HG03558 (cell line): Measurements from ENCODE around the gene SMPDL3B.
"Not testable (repeated sequence)": the region's sequence is repeated elsewhere in the genome, so short reads cannot be mapped to it uniquely, and the experiment has no call there.

Experiments used
- ATAC-seq: cut with Tn5 transposase; IDR thresholded peaks from one replicate; pipeline ENCODE4 v1.9.1; 2021; ENCODE audit warnings: moderate number of reproducible peaks; ENCODE audit not compliant: unreplicated experiment; ENCODE audit errors: extremely low read depth

Gene SMPDL3B

DNA sequence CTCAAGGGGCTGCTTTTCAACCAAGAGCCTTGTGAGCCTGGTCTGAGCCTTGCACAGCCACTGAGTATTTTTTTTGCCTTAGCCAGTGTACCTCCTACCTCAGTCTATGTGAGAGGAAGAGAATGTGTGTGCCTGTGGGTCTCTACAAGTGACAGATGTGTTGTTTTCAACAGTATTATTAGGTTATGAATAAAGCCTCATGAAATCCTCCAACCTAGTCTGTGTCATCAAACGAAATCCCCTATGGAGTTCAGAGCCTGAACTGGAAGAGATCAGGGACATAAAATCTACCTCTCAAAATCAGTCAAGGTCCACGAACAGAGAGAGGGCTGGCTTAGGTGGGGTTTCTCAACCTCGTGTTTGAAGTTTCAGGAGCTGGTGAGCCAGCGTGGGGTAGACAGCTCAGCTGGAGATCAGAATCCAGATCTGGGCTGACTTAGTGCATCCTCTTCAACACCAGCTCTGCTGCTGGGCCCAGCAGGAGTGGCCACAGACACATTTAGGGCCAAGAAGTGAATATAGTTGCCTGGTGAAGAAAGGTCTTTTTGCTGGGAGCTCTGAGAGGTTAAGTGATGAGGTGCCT is 33.2 kb downstream of the SMPDL3B start:
- ATAC-seq: no peak

DNA sequence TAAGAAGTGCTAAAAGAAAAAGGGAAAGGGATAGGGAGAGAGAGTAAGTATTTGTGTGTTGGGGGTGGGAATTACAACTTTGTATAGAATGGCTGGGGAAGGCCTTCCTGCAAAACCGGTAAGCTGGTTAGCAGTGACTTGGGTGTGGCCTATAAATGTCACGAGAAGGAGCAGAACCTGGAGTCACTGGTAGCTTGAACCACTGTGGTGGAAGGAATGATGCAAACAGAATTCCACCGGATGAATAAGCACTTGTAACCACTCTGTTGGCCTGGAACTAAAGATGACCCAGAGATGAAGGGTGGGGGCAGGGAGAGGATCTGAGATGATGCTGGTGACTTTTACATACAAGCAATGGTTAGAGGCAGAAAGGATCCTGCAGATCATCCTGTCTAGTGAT is 33.9 kb downstream of the SMPDL3B start:
- ATAC-seq: no peak

DNA sequence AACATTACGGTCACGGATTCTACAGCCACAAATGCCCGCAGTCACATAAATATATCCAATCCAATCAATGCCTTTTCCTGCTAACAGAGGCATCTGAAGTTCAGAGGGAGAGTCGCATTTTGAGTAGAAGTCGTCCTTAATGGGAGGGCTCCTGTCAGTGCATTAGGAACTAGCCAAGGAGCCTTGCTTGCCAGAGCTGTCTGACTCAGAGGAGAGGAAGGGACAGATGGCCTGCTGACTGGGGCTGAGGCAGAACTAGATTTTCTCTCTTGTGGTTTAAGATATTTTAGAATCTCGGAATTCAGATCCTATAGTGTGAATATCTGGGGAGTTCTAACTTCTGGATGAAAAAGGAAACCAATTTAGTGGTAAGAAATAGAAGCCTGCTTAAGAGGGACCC is 35.6 kb downstream of the SMPDL3B start:
- ATAC-seq: no peak

DNA sequence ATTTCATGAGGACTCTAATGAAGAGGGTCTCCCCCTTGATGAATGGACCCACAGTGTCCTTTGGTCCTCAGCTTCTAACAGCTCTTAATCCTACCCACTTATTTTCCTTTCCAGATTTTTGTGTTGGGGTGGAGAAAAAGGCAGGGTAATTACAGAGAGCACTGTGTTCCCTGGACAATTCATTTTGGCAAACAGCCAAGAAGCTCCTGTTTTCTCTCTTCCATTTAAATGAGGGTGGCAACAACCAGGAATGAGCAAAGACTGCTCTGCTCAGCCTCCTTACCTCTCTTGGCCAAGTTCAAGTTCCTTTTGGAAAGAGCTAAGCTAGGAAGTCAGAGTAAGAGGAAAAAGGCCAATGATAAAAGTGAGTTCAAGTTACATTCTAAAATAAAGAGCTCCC is 36.9 kb downstream of the SMPDL3B start:
- no peak for ATAC-seq

DNA sequence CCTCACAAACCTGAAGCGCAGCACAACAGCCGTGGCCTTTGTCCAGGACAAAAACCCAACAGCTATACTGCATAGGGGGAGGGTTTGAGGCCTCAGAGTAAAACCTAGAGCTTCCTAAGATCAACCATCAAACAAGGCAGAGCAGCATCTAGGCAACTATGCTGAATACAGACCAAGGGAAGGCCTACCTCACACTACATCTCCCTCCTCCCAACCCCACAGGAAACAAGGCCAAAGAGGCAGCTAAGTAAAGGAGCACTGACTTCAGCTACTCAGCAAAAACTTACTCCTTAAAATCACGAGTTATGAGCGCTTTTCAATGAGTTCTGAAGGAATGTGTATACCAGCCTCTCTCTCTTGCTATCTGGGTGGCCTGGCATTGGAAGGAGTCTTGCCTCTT is 37.3 kb downstream of the SMPDL3B start:
- no peak for ATAC-seq

DNA sequence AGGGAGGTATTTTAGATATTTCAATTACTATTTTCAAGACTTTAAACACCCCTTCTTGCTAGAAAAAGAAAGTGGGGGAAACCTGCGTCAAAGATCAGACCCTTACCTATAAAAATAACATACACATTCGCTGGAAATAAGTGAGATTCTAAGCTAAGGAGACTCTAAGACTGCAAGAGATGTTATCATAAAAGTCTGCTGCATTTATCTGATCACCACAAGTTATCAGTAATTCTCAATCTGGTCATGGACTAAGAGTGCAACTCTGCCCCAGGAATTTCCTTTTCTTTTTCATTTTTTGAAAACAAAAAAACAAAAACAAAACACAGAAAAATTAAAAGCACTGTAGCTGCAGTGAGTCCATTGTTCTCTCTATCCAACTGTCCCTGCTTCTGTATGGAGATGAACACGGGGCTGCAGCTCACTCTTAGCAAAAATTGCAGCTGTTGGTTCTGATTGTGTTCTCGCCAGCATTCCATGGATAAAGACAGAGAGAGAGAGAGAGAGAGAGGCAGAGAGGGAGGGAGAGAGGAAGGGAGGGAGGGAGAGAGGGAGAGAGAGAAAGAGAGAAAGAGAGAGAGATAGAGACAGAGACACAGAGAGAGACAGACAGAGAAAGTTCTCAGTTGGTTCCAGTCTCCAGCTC is 39.1 kb downstream of the SMPDL3B start:
- no peak for ATAC-seq

DNA sequence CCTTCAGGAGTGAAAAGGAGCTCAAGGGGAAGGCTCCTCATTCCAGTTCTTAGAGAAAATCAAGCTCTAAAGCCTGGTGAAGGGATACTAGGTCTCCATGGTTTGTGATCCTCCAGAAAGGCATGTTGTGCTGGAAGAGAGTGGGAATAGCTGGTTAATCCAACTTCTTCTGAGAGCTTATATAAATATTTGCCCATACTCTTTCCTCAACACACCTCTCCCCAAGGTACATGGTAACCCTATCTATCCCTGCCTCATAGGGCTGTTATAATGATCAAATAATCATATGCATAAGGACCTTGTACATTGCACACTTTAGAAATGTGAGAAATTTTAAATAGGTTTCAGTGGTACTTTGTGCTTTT is 39.6 kb downstream of the SMPDL3B start:
- no peak for ATAC-seq

DNA sequence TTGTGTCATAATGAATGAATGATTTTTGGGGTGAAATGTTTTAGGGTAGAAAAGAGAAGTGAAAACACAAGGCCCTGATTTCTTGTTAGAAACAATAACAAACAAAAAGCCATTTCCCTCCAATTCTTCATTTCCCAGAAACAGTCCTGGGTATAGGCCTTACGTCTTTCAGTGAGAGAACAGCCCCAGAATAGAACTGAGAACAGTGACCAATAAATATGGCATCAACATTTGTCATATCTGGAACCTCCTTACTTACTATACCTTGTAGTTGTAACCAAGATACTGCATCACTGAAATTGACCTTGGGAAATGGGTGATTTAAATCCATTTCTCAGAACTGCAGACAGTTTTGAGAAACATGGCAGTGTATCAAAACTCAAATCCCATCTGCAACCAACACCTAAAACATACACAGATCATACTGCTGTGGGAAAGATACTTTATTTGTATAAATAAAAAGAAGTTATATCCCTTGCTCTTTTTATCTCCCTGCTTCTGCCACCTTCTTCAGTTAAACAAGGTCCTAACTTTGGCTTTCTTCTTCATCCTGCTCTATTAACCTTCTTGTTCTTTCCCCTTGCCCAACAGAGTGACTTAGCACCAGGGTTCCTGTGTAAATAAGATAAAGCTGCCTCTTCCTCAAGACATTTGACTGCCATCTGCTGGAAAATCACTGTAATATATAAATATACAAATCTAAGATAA is 44.5 kb downstream of the SMPDL3B start:
- no peak for ATAC-seq

DNA sequence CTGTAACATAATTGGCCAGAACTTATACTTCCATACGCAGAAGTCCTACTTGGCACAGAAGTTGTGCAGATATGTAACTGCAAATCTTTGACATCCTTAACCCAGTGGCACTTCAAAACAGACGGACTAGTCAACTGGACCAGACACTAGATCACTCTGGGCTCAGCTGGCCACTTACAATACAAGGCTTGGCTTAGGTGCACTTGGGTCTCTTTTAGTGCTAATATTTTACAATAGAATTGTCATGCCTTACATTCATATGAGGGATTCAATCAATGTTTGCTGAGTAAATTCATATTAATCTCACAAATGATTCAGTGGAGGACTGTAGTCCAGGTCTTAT is 45.0 kb downstream of the SMPDL3B start:
- ATAC-seq: no peak

DNA sequence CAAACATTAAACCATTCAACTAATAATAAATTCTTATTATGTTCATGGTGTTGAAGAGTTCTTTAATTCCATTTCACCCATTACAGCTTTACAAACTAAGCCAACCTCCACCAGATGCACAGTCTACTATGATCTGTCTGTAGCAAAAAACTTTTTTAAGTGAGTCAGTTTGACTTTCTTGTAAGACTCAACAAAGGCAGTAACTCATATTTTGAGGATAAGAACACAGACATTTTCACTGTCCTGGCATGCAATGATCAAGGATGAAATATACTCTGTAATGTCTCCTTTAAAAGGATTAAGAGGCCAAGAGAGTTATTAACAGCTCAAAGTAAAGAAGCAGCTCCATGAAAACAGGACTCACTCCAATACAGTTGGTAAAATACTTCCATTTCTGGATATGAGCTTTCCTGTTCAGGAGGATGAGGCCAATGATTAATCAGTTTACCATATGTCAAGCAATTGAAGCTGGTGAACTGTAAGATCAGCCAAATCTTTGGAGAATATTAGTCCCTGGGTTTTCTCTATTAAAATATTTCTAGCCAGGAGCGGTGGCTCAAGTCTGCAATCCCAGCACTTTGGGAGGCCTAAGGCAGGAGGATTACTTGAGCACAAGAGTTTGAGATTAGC is 45.5 kb downstream of the SMPDL3B start:
- ATAC-seq: no peak

DNA sequence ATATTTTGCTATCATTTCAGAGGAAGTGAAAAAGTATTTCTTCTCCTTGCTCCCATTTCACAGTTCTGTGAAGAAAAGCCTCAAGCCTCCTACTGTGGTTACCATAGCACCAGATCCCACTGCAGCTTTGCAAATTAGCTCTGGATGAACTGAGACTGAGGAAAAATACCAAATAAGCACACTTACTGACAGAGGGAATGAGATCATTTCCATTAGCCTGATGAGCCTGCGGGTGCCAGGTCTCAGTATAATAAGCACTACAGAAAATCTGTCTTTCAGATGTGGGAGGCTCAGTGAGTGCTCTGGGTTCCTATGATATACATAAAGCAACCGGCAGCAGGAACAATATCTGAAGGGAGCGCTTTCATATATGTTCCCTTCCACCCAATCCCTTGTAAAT is 46.3 kb downstream of the SMPDL3B start:
- no peak for ATAC-seq

DNA sequence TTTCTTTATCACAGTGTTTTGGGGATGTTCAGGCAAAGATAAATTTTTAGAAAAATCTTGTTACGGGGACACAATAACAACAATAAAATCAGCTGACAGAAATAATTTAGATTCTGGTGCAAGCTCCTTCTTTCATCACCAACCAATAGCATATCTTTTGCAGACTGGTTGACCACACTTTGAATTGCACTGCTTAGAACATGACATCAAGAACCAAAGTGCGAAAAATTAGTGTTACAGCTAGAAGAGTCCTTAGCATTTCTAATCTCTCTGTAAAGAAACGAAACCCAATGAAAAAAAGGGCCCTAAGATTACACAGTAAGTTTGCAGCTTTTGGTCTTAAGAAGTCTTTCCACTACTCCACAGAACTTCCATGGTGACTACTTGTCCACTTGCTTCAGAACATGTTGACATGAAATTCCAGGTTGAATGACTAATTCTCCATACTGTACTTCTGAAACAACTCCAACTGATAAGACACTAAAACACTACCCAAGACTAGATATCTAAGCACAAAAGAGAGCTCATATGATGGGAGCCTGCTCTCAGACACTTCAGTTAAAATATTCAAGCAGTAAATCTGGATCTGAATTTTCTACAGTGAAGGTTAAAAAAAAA is 56.2 kb downstream of the SMPDL3B start:
- no peak for ATAC-seq

DNA sequence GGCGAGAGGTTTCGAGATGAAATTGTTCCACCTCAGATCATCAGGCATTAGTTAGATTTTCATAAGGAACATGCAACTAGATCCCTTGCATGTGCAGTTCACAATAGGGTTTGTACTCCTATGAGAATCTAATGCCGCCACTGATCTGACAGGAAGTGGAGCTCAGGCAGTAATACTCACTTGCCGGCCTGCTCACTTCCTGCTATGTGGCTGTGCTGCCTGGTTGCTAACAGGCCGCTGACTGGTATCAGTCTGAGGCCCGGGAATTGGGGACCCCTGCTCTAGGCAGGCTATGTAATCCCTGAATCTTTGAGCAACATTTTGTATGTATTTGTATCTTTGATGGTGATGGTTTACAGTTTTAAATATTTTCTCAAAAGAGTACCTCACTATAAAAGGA is 57.5 kb downstream of the SMPDL3B start:
- ATAC-seq: no peak

DNA sequence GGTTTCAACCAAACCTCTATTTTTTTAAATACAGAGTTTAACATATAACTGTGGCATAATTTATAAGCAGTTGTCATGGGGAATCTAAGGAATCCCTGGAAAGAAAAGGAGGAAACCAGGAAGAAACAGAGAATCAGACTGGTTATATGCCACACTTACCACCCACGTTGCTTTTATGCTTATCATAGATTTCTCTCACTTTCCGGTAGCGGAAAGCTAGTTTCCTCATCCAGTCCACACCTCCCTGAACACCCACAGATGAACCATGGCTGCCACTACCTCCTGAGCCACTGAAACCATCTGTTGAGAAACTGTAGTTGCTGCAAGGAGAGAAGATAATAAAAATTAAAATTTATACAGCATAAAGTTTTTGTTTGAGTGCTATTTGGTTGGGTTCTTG is 58.4 kb downstream of the SMPDL3B start:
- no peak for ATAC-seq

DNA sequence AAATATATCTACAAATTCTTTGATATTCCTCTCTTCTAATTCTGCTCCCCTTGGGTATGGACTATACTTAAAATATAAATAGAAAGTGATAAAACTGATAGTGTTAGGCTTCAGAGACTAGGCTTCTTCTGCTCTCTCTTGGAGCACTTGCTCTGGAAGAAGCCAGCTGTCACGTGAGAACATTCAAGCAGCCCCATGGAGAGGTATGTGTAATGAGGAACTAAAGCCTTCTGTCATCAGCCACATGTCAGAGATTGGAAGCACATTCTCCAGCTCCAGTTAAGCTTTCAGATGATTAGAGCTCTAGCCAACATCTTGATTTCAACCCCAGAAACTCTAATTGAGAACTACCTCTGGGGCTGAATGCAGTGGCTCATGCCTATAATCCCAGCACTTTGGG is 59.3 kb downstream of the SMPDL3B start:
- no peak for ATAC-seq

DNA sequence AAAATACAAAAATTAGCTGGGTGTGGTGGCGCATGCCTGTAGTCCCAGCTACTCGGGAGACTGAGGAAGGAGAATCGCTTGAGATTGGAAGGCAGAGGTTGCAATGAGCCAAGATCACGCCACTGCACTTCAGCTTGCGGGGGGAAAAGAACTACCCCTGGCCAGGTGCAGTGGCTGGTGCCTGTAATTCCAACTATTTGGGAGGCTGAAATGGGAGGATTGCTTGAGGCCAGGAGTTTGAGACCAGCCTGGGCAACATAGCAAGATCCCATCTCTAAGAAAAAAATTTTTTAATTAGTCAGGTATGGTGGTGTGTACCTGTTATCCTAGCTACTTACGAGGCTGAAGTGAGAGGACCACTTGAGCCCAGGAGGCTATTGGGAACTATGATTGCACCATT is 59.7 kb downstream of the SMPDL3B start:
- not testable (repeated sequence) for ATAC-seq

DNA sequence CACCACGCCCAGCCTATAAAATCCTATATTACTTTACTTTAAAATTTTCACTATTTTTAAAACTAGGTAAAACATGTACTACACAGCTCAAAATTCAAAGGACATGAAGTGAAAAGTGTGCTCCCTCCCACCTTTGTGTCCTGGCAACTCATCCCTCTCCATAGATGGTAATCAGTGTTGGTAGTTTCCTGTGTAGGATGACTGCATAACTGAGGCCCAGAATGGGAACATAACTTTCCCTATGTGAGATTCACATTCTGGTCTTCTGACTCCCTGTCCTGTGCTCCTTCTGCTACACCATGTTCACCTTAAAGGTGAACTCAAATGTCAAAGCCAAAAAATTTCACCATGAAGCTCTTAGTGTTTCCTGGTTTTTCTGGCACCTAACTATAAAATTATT is 64.3 kb downstream of the SMPDL3B start:
- no peak for ATAC-seq

DNA sequence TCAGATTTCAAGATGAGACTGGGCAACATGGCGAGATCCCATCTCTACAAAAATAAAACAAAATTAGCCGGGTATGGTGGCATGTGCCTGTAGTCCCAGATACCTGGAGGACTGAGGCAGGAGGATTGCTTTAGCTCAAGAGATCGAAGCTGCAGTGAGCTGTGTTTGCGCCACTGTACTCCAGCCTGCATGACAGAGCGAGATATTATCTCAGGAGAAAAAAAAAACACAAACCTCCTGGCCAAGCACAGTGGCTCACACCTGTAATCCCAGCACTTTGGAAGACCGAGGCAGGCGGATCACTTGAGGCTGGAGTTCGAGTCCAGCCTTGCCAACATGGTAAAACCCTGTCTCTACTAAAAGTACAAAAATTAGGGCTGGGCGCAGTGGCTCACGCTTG is 67.8 kb downstream of the SMPDL3B start:
- no peak for ATAC-seq

DNA sequence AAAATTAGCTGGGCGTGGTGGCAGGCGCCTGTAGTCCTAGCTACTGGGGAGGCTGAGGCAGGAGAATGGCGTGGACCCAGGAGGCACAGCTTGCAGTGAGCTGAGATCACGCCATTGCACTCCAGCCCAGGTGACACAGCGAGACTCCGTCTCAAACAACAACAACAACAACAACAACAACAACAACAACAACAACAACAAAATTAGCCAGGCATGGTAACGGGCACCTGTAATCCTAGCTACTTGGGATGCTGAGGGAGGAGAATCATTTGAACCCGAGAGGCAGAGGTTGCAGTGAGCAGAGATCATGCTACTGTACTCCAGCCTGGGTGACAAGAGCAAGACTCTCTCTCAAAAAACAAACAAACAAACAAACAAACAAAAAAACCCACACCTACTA is 68.3 kb downstream of the SMPDL3B start:
- not testable (repeated sequence) for ATAC-seq
